ENCODE results near the gene DNAH10. TPM values are rescaled to one million over a fixed set of nuclear protein-coding genes. Genes with fewer than 3 reads are reported as not detected.
A peak's percentile ranks its signal among the peaks of the same experiment; 100 is the strongest.

The DNAH10 gene
- total and polyA plus RNA-seq, 12 donors: 0.06 to 1.5 (median 0.28) TPM

DNA sequence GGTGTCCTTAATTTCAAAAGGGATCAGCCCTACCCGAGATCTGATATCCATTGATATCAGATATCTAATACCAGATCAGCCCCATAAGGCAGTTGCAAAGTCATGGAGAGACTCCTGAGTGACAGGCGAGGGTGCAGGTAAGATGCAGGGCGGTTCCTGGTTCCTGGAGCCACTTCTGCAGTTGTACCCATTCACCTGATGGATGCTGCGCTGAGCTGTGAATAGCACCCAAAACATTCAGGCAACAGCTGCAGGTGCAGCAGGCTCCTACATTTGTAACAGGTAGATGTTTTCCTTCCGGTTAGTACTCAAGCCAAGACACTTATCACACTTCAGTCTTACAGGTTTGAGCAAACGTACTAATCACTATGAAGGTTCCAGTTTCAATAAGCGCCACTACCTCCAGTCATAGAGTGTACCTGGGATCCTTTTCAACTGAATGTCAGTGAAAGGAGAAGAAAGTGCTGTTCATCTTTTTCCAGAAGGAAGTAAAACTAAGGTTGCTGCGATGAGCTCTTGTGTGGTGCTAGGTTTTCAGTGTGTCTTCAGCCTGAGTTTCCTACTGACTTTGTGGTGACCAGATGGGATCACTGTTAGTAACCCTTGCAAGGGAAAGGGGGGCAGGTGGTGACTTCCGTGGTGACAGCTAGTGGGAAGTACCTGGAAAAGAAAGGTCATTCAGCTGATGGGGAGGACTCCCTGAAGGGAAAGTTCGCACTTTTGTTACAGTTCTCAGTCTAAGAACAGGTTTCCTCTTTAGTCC lies 48.1 kb upstream of the DNAH10 start:
- intact Hi-C loops (cut with DNase I): no loop called here
- H3K9me3 ChIP-seq (replicated peaks in 1 of 3): no peaks in the 10 kb centered on the region
- no peak overlapping the region for H3K27ac ChIP-seq
- H3K27me3 ChIP-seq: no peaks in the 10 kb centered on the region
- TF ChIP-seq POLR2A (IDR thresholded peaks at IDR 0.05): no peak
- TF ChIP-seq, protein P1, sequence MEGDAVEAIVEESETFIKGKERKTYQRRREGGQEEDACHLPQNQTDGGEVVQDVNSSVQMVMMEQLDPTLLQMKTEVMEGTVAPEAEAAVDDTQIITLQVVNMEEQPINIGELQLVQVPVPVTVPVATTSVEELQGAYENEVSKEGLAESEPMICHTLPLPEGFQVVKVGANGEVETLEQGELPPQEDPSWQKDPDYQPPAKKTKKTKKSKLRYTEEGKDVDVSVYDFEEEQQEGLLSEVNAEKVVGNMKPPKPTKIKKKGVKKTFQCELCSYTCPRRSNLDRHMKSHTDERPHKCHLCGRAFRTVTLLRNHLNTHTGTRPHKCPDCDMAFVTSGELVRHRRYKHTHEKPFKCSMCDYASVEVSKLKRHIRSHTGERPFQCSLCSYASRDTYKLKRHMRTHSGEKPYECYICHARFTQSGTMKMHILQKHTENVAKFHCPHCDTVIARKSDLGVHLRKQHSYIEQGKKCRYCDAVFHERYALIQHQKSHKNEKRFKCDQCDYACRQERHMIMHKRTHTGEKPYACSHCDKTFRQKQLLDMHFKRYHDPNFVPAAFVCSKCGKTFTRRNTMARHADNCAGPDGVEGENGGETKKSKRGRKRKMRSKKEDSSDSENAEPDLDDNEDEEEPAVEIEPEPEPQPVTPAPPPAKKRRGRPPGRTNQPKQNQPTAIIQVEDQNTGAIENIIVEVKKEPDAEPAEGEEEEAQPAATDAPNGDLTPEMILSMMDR (IDR thresholded peaks at IDR 0.05): no peak
- DNase-seq: no peak
- peaks cover 4 to 21% of the 10 kb centered on the region in 2 donors for H3K4me1 ChIP-seq (replicated peaks in 1 of 2)
- H3K36me3 ChIP-seq (replicated peaks in 1 of 2): no peaks in the 10 kb centered on the region
- 72 to 77% (median 75%) methylated on average over 10 of the region's 10 CpGs for WGBS, 4 donors
- peak overlapping the region in 1 of 4 donors; percentile 90 for H3K4me3 ChIP-seq

DNA sequence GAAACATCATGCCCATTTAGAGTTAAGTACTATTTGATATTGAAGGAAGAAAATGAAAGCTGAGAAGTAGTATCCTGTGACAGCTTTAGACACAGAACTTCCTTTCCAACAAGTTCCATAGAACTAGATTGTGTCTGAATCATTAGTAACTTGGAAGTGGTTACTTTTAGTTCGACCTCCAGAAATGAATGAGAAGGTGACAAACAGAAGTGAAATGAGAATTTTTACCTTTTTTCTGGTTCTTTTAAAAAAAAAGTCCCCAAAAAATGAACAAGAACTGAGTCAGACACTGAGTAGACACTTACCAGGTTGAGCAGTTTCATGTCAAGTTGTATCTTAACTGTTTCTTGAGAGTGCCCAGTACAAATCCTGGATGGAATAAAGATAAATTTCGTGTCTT lies 46.9 kb upstream of the DNAH10 start:
- TF ChIP-seq POLR2A (IDR thresholded peaks at IDR 0.05): no peak
- TF ChIP-seq, protein P1 (IDR thresholded peaks at IDR 0.05): no peak
- DNase-seq: no peak
- no peak overlapping the region for H3K4me3 ChIP-seq
- no peaks in the 10 kb centered on the region for H3K9me3 ChIP-seq (replicated peaks in 1 of 3)
- peaks cover 4 to 21% of the 10 kb centered on the region in 2 donors for H3K4me1 ChIP-seq (replicated peaks in 1 of 2)
- no peak overlapping the region for H3K27ac ChIP-seq
- H3K27me3 ChIP-seq: no peaks in the 10 kb centered on the region
- H3K36me3 ChIP-seq (replicated peaks in 1 of 2): no peaks in the 10 kb centered on the region
- 31 to 69% (median 52%) methylated on average over 2 of the region's 2 CpGs for WGBS, 4 donors
- intact Hi-C loops (cut with DNase I): no loop called here

DNA sequence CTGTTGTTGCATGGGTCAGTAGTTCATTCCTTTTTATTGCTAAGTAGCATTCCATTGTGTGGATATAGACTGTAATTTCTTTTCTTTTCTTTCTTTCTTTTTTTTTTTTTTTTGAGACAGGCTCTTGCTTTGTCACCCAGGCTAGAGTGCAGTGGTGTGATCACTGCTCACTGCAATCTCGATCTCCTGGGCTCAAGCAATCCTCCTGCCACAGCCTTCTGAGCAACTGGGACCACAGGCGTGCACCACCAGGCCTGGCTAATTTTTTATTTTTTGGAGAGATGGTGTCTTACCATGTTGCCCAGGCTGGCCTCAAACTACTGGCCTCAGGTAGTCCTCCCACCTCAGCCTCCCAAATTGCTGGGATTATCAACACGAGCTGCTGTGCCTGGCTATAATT lies 44.8 kb upstream of the DNAH10 start:
- no peak for DNase-seq
- TF ChIP-seq, protein P1 (IDR thresholded peaks at IDR 0.05): no peak
- TF ChIP-seq POLR2A (IDR thresholded peaks at IDR 0.05): no peak
- no peak overlapping the region for H3K4me3 ChIP-seq
- peaks cover 0 to 2% of the 10 kb centered on the region in 2 donors for H3K36me3 ChIP-seq (replicated peaks in 1 of 2)
- intact Hi-C loops (cut with DNase I): no loop called here
- WGBS, 4 donors: 95 to 98% (median 96%) methylated on average over 3 of the region's 3 CpGs
- H3K27me3 ChIP-seq: no peaks in the 10 kb centered on the region
- H3K4me1 ChIP-seq (replicated peaks in 1 of 2): peaks cover 0 to 17% of the 10 kb centered on the region in 2 donors
- H3K9me3 ChIP-seq (replicated peaks in 1 of 3): no peaks in the 10 kb centered on the region
- H3K27ac ChIP-seq: no peak overlapping the region

DNA sequence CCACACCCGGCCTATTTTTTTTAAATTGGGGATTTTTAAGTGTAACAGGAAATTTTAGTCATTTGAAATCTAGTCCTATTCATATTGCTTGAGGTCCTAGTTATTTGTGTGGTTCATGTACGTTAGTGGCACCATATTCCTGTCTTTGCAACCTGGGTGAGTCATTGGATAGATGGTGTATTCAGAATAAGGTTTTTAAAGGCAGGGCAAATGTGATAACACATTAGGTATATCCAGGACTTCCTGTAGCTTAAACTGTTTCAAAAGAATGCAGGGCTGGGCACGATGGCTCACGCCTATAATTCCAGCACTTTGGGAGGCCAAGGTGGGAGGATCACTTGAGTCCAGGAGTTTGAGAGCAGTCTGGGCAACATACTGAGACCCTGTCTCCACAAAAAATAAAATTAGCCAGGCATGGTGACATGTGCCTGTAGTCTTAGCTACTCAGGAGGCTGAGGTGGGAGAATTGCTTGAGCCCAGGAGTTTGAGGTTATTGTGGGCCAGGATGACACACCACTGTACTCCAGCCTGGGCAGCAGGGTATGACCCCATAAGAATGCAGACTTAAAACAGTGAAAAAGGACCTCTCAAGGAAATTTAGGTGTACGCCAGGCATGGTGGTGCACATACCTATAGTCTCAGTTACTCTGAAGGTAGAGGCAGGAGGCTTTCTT lies 41.8 kb upstream of the DNAH10 start:
- no peaks in the 10 kb centered on the region for H3K4me1 ChIP-seq (replicated peaks in 1 of 2)
- no peak overlapping the region for H3K27ac ChIP-seq
- no peak for DNase-seq
- no peak overlapping the region for H3K4me3 ChIP-seq
- TF ChIP-seq POLR2A (IDR thresholded peaks at IDR 0.05): no peak
- TF ChIP-seq, protein P1 (IDR thresholded peaks at IDR 0.05): no peak
- no peaks in the 10 kb centered on the region for H3K9me3 ChIP-seq (replicated peaks in 1 of 3)
- intact Hi-C loops (cut with DNase I): no loop called here
- peaks cover 0 to 18% of the 10 kb centered on the region in 2 donors for H3K36me3 ChIP-seq (replicated peaks in 1 of 2)
- 92 to 96% (median 93%) methylated on average over 5 of the region's 5 CpGs for WGBS, 4 donors
- H3K27me3 ChIP-seq: no peaks in the 10 kb centered on the region

Measured in adrenal gland (tissue), 12 donors.